ENCODE results near the gene ADGRG6.
"Not testable (repeated sequence)": the region's sequence is repeated elsewhere in the genome, so short reads cannot be mapped to it uniquely, and the experiment has no call there.

The ADGRG6 gene

DNA sequence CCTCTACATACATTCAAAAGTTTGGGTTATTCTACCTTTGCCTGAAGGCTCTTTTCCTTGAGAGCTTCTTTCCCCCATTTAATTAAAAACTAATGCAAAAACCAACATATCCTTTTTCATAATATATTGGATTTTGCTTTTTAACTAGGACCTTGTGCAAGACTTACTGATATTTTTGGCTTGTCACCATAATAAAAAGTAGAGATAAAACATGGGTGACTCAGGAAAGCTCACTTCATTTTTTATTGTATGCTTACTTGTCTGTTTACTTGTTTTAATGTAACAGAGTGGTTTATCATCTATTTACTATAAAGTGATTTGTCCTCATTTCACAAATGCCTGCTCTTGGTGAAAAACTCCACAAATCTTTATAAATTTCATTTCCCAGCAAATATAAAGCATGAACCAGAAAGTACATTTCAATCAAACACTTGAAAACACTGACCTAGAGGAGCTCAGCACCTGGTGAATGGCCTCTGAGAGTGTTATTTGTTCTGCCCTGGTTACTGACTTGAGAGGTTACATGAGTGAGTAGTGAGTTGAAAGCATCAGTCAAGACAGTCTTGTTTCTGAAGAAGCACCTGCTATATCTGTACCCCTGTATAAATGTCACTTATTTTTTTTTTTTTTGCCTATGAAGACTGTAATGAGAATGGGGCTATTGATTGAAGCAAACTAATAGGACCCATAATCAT, 20.8 kb downstream of the ADGRG6 start:
- DNase-seq = no peak

- no peak for DNase-seq
Measured at GRCh38 chr6:142323377-142323776, 21.6 kb downstream of the ADGRG6 start.

DNA sequence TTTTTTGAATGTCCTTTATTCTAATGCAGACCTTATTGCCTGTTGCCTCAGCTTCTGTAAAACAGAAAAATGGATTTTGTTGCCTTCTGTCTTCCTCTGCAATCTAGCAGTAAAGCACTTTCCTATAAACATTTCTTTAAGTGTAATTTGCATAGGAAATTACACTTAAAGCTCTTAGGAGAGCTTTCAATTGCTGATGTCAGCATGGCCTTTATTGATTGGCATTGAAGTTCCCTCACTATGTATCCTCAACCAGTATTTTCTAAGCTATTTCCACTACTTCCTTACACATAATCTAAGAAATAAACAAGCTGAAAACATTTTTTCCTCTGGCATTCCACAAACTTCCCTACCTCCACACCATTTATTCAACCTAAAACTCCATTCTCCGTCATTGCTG, 22.3 kb downstream of the ADGRG6 start:
- no peak for DNase-seq

- DNase-seq = no peak
Measured at GRCh38 chr6:142325111-142325510, 23.3 kb downstream of the ADGRG6 start.

DNA sequence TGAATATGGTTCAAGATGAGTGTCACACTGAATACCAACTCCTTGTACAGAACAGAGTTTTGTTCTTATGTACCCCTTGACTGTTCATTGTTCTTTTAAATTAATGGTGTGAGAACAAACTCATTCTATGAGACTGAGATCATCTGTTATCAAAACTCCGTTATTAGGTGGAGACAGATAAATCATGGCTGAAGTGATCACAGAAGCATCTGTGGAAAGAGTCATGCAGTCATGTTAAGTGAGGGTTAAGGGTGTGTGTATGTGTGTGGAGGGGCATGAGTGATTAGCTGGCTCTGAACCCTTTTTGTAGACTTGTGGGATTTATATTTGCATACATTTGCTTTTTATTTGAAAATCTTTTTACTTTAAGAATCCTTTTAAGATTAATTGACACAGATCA, 24.7 kb downstream of the ADGRG6 start:
- no peak for DNase-seq

GRCh38 chr6:142328070-142328469, 26.3 kb downstream of the ADGRG6 start:
- no peak for DNase-seq

- DNase-seq = no peak
Measured at GRCh38 chr6:142329486-142330113, 27.8 kb downstream of the ADGRG6 start.

DNA sequence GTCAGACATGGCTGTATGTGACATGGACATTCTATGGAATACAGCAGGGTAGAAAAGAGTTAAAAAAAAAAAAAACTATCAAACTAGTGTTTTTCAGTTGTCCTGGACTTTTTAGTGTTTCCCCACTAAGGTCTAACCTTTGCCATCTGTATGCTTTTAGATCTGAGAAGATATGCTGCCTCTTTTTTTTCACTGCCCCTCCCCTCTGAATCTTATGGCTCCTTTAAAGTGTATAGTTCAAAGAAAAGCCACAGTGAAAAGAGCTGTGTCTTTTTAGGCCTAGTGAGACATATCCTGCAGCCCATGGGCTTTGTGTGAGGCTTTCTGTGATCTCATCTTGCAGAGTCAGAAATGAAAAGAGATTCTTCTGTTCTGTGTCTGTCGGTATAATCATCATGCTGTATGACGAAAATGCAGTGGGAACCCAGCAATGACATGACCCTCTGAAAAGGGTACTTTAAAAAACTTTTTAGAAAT, 29.3 kb downstream of the ADGRG6 start:
- DNase-seq = no peak

DNA sequence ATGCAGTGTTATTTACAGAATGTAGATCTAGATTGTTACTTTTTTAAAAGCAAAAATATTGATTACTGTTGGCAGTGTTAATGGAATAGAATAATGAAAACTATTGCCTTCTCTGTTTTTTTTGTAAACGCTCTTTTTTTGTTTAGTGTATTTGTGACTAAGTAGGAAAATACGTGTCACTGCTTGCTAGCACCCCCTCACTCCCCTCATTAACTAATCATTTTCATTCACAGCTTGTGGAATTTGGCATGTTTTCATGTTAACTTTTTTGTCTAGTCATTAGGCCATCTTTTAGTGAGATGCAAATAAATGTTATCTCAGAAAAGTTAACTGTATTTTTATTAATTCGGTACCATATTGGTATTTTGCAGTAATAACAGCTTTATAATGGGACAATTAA, 29.8 kb downstream of the ADGRG6 start:
- no peak for DNase-seq

DNA sequence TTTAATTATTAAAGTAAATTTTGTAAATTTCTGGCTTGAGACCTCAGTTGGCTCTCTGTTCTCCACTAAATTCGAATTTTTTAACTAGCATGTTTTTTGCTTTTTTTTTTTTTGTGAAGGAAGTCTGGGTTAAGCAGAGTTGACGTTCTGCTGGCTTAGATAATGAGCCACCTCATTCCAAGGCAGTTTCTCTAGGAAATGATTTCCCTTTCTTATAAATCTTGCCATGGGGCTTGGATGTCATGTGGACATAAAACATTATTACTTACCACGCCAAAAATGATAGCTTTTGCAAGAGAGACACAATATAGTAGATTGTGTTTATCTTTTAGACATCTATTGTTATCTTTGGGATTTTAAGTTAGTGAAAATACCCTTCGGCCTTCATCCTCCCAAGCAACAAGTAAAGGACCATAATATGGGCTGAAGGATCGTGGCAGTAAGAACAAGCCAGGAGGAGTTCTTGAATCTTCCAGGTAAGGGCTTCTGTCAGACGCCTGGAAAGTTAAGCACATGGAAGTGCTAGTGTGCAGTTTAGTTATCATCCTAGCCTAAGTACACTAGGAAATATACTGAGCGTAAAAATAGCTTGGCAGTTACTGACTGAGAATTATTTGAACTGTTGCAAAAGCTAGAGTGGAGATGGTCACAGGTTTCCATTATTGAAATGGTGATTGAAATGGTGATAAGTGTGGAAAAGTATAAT, 30.7 kb downstream of the ADGRG6 start:
- no peak for DNase-seq

DNA sequence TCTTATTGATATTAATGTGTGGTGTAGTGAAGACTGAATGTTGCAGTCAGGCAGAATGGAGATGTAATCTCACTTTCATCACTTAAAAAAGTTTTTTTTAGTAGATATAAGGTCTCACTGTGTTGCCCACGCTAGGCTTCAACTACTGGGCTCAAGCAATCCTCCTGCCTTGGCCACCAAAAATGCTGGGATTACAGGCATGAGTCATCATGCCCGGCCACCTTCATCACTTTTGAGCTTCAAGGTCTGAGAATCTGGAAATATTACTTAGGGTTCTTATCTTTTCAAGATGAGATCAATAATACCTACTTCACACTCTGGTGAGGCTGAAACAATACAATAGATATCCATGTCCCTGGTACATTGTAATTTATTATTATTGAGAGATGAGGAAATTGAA, 31.6 kb downstream of the ADGRG6 start:
- no peak for DNase-seq

GRCh38 chr6:142334294-142334693, 32.5 kb downstream of the ADGRG6 start:
- no peak for DNase-seq

DNA sequence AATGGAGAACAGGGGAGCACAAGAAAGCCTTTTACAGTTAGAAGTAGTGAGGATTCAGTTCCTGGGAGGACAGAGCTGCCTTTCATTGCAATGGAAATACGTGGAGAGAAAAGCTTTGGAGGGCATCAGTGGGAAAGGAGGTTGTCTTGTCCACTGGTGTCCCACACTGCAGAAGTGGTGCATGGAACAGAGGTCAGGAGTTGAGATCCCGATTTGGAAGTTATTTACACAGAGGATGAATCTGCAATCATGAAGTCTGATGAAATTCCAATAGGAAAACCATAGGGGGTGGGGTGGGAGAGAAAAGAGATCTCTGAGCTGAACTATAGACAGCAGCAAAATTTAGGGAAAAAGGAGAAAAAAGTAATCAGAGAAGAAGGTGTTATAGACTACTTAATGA, 33.6 kb downstream of the ADGRG6 start:
- DNase-seq = no peak

DNA sequence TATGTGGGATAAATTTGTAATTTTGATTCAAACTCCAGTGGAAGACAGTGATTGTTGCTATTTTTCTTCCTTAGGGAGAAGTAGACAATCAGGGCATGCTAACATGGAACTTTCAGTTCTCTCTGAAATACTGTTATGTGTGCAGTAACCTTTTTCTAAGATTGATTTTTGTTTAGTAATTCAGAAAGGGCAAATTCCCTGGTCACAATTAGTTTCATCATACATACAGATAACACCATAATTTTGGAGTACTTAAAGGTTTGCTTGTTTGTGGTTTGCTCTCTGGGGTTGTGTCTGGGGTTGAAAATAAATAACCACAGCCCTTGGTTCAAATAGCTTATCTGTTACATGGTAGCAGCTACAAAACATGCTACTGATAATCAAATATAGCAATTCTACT, 34.4 kb downstream of the ADGRG6 start:
- no peak for DNase-seq

DNA sequence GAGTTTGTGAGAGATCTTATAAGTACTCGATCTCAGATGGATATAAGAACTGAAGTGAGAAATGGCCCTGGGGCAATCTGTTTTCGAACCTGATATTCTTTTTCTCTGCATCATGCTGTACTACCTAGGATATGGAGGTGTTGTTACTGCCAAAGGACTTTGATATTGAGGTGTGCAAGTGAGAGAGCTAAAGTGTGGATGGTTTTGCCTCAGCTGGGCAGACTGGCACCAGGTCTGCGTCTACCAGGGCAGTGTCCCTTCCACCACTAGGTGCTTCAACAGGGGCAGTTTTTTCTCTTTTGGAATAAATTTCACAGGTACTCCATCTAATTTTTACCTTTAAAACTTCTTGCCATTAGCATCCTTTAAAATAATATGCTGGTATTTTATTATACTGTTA, 35.0 kb downstream of the ADGRG6 start:
- DNase-seq = no peak

- no peak for DNase-seq
Measured at GRCh38 chr6:142339113-142339512, 37.3 kb downstream of the ADGRG6 start.

DNA sequence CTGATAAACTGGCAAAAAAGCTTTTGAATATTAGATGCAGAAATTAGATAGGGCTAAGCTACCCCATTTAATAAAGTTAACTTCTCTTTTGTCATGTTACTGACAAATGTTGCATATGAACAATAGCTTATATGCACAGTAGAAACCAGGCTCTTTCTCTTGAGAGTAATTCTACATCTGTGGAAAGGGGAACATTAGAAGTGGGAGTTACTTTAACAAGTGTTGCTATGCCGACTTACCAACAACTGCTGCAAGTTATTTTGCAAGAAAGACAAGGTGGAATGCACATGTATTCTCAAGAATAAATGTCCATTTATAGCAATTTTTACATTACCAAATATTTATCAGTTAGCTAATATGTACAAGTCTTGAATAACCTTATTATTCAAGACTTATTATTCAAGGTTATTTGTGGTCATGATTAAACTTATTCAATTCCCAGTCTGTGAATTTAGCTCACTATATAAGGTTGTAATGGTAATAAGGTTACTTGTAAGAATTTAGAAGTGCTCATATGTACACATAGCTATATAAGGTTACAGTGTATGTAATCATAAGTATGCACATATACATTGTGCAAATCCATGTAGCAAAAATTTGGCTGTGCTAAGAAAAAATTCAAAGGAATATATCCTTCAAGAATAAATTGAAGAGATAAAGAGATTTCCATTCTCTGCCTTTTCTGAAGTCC, 38.3 kb downstream of the ADGRG6 start:
- no peak for DNase-seq

GRCh38 chr6:142341855-142342330, 40.1 kb downstream of the ADGRG6 start:
- DNase-seq = no peak

GRCh38 chr6:142342986-142343385, 41.2 kb downstream of the ADGRG6 start:
- DNase-seq = no peak

- no peak for DNase-seq
Measured at GRCh38 chr6:142343938-142344337, 42.1 kb downstream of the ADGRG6 start.

- no peak for DNase-seq
Measured at GRCh38 chr6:142345261-142345660, 43.5 kb downstream of the ADGRG6 start.

DNA sequence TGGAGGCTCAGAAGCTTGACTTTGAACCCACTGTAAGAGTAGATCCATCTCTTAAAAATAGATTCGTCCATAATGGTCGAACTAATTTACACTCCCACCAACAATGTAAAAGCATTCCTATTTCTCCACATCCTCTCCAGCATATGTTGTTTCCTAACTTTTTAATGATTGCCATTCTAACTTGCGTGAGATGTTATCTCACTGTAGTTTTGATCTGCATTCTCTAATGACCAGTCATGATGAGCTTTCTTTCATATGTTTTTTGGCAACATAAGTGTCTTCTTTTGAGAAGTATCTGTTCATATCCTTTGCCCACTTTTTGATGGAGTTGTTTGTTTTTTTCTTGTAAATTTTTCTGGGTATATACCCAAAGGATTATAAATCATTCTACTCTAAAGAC, 44.4 kb downstream of the ADGRG6 start:
- DNase-seq = not testable (repeated sequence)

DNA sequence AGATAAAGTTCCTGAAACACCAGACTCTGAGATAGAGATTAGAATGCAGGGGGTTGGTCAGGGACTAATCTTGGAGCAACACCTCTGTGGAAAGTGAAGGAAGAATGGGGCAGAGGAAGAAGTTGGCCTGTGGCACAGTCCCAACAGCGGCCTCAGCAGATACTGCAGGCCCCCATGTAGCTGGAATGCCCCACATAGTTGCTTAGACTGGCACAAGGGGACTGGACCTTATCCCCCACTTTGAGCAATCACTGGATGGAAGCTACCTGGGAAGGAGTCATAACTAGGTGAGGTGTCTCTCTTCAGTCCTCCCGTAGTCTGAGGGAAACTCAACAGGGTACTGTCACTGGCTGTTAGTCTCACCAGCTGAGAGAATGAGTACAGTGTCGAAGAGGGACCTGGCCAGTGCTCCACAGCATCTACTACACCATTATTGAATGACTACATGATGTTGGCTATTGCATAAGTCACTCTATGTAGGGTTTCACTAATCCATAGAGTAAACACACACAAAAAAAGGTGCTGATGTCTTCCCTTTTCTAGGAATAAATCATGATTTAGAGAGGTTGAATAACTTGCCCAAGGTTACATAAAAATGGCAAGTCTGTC, 47.5 kb downstream of the ADGRG6 start:
- DNase-seq = no peak

Data from inflammatory macrophage treated with lipopolysaccharide for 4 hours (primary cell).